GM19043 (cell line): ENCODE results near the gene C1QTNF1.
"Not testable (repeated sequence)": the region's sequence is repeated elsewhere in the genome, so short reads cannot be mapped to it uniquely, and the experiment has no call there.

ENCODE experiments used
- ATAC-seq: cut with Tn5 transposase; IDR thresholded peaks from one replicate; pipeline ENCODE4 v1.9.1; 2021; ENCODE audit warnings: low read depth; ENCODE audit not compliant: unreplicated experiment

The C1QTNF1 gene

DNA sequence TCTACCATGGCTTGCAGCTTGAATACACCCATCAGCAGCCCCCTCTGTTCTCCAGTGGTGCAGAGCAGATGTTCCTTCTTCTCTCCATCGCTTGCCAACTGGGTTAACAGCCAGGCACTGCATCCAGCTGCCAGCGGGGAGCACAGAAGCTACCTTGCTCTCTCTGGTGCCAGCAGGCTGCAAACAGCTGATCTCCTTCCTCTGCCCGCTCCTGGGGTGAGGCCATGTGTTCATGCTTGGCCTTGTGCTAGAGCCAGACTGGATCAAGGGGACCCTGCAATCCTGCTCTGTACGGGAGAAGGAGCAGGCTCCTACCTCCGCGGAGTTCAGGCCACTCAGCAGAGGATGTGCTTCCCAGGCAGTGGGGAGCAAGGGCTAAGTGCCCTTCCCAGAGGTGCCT, 26.6 kb downstream of the C1QTNF1 start:
- no peak for ATAC-seq

DNA sequence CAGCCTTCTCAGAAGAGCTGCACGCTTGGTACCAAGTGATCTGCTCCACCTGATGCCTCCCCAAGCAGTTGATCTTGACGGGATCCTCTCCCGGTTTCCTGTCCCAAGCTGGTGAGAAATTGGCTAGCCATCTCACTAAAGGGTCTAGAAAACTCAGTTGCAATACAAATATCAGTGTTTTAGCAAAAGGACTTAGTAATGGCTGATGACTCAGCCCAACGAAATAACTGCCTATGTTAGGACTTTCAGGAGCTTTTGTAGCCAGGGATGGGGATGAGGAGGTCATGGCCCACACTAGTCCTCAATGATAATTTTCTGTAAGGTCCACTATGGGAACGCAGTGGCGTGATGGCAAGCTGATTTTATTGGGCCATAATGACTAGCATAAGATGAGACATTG, 27.3 kb downstream of the C1QTNF1 start:
- ATAC-seq = no peak

- no peak for ATAC-seq
Measured at GRCh38 chr17:79052131-79052530, 28.2 kb downstream of the C1QTNF1 start.

DNA sequence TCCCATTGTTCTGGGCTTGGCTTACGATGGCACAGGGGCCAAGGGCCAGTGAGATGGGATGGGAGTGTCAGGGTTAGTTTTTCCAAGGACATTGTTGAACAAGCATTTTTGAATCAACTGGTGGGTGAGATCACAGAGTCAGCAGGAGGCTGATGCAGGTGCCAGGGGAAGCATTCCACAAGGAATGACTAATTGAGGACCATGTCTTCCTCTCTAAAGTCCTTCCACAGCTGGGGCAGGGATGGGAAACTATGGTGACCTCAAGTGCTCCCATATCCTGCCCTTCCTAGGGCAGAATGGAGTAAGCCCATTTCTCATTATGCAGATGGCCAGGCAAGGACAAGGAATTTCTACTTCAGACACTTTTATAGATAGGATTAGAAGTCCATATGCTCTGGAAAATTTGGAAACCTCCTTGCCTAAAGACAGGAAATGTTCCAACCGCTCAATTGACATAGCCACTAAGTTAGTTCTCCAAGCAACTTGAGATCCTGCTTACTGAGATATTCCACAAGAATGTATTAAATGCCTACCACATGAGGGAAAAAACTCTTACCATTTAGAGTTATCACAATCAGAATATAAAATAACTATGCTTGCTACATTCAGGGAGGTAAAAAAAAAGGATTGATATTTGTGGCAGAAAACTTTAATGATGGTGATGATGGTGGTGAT, 29.4 kb downstream of the C1QTNF1 start:
- no peak for ATAC-seq

DNA sequence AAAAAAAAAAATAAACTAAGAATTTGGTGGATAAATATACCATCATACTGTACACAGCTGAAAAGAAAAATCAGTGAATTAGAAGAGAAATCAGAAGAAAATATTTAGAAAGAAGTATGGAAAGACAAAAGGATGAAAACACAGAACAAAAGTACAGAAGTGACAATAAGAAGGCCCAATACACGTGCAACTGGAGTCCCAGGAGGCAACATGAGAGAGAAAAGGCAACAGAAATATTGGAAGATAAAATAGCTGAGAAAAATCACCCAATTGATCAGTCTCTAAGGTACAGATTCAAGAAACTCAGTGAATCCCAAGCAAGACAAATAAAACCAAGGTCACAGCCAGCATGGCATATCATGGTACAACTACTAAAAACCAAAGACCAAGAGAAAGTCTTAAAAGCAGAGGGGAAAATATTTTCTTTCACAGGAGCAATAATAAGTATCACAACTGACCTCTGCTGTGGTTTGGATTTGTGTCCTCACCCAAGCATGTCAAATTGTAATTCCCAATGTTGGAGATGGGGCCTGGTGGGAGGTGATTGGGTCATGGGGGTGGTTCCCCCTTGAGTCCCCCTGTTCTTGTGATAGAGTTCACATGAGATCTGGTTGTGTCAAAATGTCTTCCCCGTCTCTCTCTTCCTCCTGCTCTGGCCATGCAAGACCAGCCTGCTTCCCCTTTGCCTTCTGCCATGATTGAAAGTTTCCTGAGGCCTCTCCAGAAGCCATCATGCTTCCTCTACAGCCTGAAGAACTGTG, 30.4 kb downstream of the C1QTNF1 start:
- ATAC-seq = no peak

GRCh38 chr17:79055197-79055596, 31.2 kb downstream of the C1QTNF1 start:
- no peak for ATAC-seq

- ATAC-seq = no peak
Measured at GRCh38 chr17:79057737-79058385, 33.9 kb downstream of the C1QTNF1 start.

- ATAC-seq = no peak
Measured at GRCh38 chr17:79062691-79063090, 38.7 kb downstream of the C1QTNF1 start.

GRCh38 chr17:79064026-79064425, 40.1 kb downstream of the C1QTNF1 start:
- ATAC-seq = no peak

DNA sequence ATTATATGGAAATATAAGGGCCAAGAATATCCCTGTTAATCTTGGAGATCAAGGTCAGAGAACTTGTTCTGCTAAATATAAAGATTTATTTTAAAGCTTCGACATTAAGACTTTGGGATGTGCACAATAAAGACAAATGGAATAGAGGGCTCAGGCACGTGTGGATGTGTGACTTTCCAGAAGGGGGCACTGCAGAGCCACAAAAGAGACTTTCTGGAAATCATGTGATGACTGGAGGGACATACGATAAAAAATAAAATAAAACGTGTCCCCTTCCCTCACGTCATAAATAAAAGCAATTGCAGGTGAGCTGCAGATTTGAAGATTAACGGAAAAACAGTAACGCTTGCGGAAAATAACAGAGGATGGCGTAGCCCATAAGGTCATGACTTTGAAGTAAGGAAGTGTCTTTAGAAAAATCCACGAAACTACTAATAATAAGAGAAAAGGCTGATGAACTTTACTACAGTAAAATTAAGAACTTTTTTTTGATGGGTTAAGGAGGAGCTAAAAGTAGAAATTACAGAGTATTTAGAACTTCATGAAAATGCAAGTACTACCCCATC, 41.2 kb downstream of the C1QTNF1 start:
- no peak for ATAC-seq

DNA sequence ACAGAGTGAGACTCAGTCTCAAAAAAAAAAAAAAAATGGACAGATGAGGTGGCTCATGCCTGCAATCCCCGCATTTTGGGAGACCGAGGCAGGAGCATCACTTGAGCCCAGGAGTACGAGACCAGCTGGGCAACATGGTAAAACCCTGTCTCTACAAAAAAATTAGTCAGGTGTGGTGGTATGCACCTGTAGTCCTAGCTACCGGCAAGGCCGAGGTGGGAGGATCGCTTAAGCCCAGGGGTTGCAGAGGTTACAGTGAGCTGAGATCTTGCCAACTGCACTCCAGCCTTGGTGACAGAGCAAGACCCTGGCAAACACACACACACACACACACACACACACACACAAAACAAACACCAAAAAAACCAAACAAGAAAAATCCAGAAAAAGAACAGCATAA, 43.0 kb downstream of the C1QTNF1 start:
- ATAC-seq = no peak

DNA sequence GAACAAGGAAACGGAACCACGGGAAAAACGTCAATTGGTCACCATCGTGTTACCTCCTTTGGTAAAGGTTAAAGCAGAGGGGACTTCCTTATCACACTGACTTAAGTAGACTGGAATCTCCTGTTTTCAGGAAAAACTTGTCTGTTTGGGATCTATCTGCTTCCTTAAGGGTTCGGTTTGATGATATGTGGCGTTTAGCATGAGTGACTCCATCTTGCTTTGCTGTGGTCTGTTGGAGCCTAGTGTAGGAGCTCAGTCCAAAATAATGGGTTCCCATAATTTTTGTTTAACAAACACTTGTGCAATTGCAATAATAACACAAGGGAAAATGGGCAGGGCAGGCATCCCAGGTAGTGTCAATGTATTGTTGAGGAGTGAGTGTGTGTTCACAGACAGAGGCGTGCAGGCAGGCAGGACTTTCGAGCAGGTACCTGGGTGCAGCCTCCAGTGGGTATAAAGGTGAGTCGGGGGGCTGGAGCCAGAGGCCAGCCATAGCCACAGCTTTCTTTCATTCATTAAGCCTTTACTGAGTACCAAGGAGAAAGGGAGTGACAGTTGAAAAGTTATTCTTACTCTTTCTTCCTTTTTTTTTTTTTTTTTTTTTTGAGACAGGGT, 46.4 kb downstream of the C1QTNF1 start:
- no peak for ATAC-seq

DNA sequence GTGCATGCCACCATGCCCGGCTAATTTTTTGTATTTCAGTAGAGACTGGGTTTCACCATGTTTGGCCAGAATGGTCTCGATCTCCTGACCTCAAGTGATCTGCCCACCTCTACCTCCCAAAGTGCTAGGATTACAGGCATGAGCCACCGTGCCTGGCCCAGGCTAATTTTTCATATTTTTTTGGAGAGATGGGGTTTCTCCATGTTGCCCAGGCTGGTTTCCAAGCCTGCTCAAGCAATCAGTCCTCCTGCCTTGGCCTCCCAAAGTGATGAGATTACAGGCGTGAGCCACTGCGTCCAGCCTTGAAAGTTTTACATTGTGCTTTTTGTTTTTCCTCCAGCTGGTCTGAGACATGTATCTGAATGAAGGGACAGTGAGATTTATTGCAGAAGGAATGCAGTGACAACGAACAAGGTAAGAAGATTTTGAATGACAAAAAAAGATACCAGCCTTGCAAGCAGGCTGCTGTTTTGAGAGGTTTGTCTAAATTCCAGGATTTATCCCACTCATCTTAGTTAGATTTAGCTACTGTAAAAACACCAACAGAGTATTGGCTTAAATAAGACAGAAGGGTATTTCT, 47.3 kb downstream of the C1QTNF1 start:
- ATAC-seq = no peak

DNA sequence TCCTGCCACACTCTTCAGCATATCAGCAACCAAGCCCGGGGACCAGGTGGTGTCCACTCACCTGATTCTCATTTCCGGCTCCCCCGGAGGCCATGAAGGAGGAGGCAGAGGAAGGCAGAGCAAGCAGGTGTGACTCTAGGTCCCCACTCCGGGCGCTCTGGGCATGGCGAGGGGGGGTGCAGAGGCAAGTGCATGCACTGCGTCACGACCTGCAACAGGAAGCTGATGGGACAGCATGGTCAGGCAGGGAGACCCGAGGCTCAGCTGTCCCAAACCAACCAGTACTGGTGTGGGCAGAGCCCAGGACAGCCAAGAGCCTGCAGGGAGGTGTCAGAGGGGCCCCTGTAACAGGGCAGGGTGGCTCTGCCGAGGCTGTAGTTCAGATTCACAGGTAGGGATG, 48.6 kb downstream of the C1QTNF1 start:
- no peak for ATAC-seq

- no peak for ATAC-seq
Measured at GRCh38 chr17:79073016-79073705, 49.2 kb downstream of the C1QTNF1 start.

- ATAC-seq = no peak
Measured at GRCh38 chr17:79073706-79074088, 49.7 kb downstream of the C1QTNF1 start.

GRCh38 chr17:79074121-79074648, 50.2 kb downstream of the C1QTNF1 start:
- not testable (repeated sequence) for ATAC-seq

DNA sequence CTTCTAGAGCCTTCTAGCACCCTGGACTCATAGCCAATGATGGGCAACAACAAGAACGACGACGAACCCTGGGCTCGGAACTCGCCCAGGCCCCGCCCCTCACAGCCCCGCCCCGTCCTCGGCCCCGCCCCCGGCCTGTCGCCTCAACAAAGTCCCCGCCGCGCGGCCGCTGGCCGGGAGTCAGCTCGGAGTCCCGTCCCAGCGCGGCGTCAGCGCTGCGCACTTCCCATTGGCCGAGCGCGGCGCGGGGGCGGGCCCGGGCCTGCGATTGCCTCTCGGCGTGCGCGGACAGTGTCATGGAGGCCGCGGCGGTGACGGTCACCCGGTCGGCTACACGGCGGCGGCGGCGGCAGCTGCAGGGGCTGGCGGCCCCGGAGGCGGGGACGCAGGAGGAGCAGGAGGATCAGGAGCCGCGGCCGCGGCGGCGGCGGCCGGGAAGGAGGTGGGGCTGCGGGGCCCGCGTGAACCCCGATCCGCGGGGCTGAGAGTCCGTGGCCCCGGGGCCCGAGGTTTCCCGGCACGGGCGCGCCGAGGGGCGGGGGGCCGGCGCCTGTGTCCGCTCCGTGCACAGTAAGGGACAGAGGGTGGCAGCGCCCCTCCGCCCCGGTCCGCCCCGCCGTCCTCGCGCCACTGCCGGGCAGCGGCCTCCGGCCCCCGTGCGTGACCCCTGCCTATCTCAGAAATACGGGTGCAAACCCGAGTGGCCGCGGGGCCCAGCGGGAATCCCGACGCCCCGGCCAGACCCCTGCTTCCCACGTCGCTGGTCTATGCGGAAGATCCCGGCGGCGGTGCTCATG, 50.9 kb downstream of the C1QTNF1 start, which contains the start of gene ENGASE:
TSS of gene ENGASE (plus strand) at position 176 of the 797 bp plus-strand sequence. CDS start at position 297, 121 bp downstream.
- ATAC-seq = peak; percentile 96

GRCh38 chr17:79075446-79075750, 51.4 kb downstream of the C1QTNF1 start:
- peak; percentile 18 for ATAC-seq
